Measurements from ENCODE around the gene CHRNA9. TPM values are rescaled to one million over a fixed set of nuclear protein-coding genes. Genes with fewer than 3 reads are reported as not detected.
A peak's percentile ranks its signal among the peaks of the same experiment; 100 is the strongest.
"Not testable (repeated sequence)": the region's sequence is repeated elsewhere in the genome, so short reads cannot be mapped to it uniquely, and the experiment has no call there.

CHRNA9 gene
- not detected for total RNA-seq

GRCh38 chr4:40334591-40335524 lies at the start of gene CHRNA9:
Gene CHRNA9, plus strand, starts transcription at chr4:40335333. Its CDS starts 135 bp downstream, at chr4:40335468.
- no peak for DNase-seq (ENCODE audit: low spot score)

- no peak for DNase-seq (ENCODE audit: low spot score)
Measured at GRCh38 chr4:40285692-40286091, 49.4 kb upstream of the CHRNA9 start.

GRCh38 chr4:40288566-40288965 lies 46.6 kb upstream of the CHRNA9 start:
- no peak for DNase-seq (ENCODE audit: low spot score)

- peak; percentile 43 for DNase-seq (ENCODE audit: low spot score)
Measured at GRCh38 chr4:40289366-40290188, 45.6 kb upstream of the CHRNA9 start.

- not testable (repeated sequence) for DNase-seq (ENCODE audit: low spot score)
Measured at GRCh38 chr4:40290611-40291186, 44.4 kb upstream of the CHRNA9 start.

GRCh38 chr4:40292313-40292759 lies 42.8 kb upstream of the CHRNA9 start:
- no peak for DNase-seq (ENCODE audit: low spot score)

GRCh38 chr4:40294339-40294738 lies 40.8 kb upstream of the CHRNA9 start:
- DNase-seq (ENCODE audit: low spot score) = no peak

- not testable (repeated sequence) for DNase-seq (ENCODE audit: low spot score)
Measured at GRCh38 chr4:40295030-40295429, 40.1 kb upstream of the CHRNA9 start.

GRCh38 chr4:40295572-40295971 lies 39.6 kb upstream of the CHRNA9 start:
- DNase-seq (ENCODE audit: low spot score) = no peak

GRCh38 chr4:40299126-40299525 lies 36.0 kb upstream of the CHRNA9 start:
- no peak for DNase-seq (ENCODE audit: low spot score)

- no peak for DNase-seq (ENCODE audit: low spot score)
Measured at GRCh38 chr4:40299811-40300292, 35.3 kb upstream of the CHRNA9 start.

- DNase-seq (ENCODE audit: low spot score) = no peak
Measured at GRCh38 chr4:40300371-40301162, 34.6 kb upstream of the CHRNA9 start.

GRCh38 chr4:40301603-40302002 lies 33.5 kb upstream of the CHRNA9 start:
- DNase-seq (ENCODE audit: low spot score) = no peak

GRCh38 chr4:40303751-40304150 lies 31.4 kb upstream of the CHRNA9 start:
- no peak for DNase-seq (ENCODE audit: low spot score)

GRCh38 chr4:40305328-40306170 lies 29.6 kb upstream of the CHRNA9 start:
- no peak for DNase-seq (ENCODE audit: low spot score)

GRCh38 chr4:40306226-40306625 lies 28.9 kb upstream of the CHRNA9 start:
- DNase-seq (ENCODE audit: low spot score) = no peak

- no peak for DNase-seq (ENCODE audit: low spot score)
Measured at GRCh38 chr4:40306976-40307375, 28.2 kb upstream of the CHRNA9 start.

GRCh38 chr4:40307627-40308497 lies 27.3 kb upstream of the CHRNA9 start:
- DNase-seq (ENCODE audit: low spot score) = peak; percentile 38

- DNase-seq (ENCODE audit: low spot score) = no peak
Measured at GRCh38 chr4:40308528-40309122, 26.5 kb upstream of the CHRNA9 start.

Data from mucosa of gallbladder (tissue), 1 donor.